NCI-H2029 (cell line): Measurements from ENCODE around the gene GP1BA.
"Not testable (repeated sequence)": the region's sequence is repeated elsewhere in the genome, so short reads cannot be mapped to it uniquely, and the experiment has no call there.

ENCODE experiments used
- DNase-seq: peaks from one replicate; lab custom pipeline; 2025; lab: John Stamatoyannopoulos, UW

GP1BA gene

GRCh38 chr17:4901648-4902344, 30.3 kb upstream of the GP1BA start:
- no peak for DNase-seq

- no peak for DNase-seq
These were observed 29.5 kb upstream of the GP1BA start for GRCh38 chr17:4902540-4902939.

- DNase-seq: peak; percentile 32
These were observed 28.8 kb upstream of the GP1BA start, which contains the start of gene CHRNE for GRCh38 chr17:4903051-4903818. Gene CHRNE, minus strand, starts transcription at chr17:4903098. Its CDS starts 35 bp downstream, at chr17:4903063.

GRCh38 chr17:4906642-4907041, 25.4 kb upstream of the GP1BA start:
- DNase-seq: not testable (repeated sequence)

GRCh38 chr17:4908301-4908700, 23.8 kb upstream of the GP1BA start:
- no peak for DNase-seq

- peak; percentile 58 for DNase-seq
These were observed 23.2 kb upstream of the GP1BA start for GRCh38 chr17:4908711-4909496.

- DNase-seq: no peak
These were observed 18.1 kb upstream of the GP1BA start for GRCh38 chr17:4913994-4914393.

- not testable (repeated sequence) for DNase-seq
These were observed 17.5 kb upstream of the GP1BA start for GRCh38 chr17:4914551-4914950.

- DNase-seq: no peak
These were observed 12.5 kb upstream of the GP1BA start for GRCh38 chr17:4919511-4920047.

GRCh38 chr17:4920351-4921048, 11.6 kb upstream of the GP1BA start:
- DNase-seq: no peak

GRCh38 chr17:4921320-4921719, 10.8 kb upstream of the GP1BA start:
- DNase-seq: no peak

GRCh38 chr17:4926577-4927335, 5.3 kb upstream of the GP1BA start:
- DNase-seq: not testable (repeated sequence)

GRCh38 chr17:4928881-4929280, 3.2 kb upstream of the GP1BA start:
- DNase-seq: no peak

- no peak for DNase-seq
These were observed 679 bp downstream of the GP1BA start for GRCh38 chr17:4932756-4933155.

GRCh38 chr17:4933646-4934045, 1.6 kb downstream of the GP1BA start:
- no peak for DNase-seq

- DNase-seq: peak; percentile 14
These were observed 2.3 kb downstream of the GP1BA start for GRCh38 chr17:4934173-4934979.

GRCh38 chr17:4935650-4936049, 3.6 kb downstream of the GP1BA start:
- no peak for DNase-seq

GRCh38 chr17:4936436-4936835, 4.4 kb downstream of the GP1BA start:
- DNase-seq: no peak

GRCh38 chr17:4937553-4937952, 5.5 kb downstream of the GP1BA start:
- DNase-seq: no peak

GRCh38 chr17:4938069-4938491, 6.0 kb downstream of the GP1BA start:
- no peak for DNase-seq
